ENCODE results near the gene RLF. TPM values are rescaled to one million over a fixed set of nuclear protein-coding genes. Genes with fewer than 3 reads are reported as not detected.

Gene RLF
- total RNA-seq, 1 donor from 2014 or later, result 47.4 TPM

DNA sequence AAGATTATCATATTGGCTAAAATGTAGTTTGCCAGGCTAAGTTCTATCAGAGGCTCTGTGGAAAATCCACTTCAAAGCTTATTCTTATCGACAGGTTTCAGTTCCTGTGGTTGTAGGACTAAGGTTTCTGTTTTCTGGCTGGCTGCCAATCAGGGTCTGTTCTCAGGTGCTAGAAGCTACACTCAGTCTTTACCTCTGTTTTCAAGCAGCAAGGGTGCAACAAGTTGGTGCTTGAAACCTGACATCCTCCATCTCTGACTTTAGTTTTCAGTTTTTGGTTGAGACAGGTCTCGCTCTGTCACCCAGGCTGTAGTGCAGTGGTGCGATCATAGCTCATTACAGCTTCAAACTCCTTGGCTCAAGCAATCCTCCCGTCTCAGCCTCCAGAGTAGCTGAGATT lies 71.3 kb downstream of the RLF start:
- peak; percentile 11 for DNase-seq

DNA sequence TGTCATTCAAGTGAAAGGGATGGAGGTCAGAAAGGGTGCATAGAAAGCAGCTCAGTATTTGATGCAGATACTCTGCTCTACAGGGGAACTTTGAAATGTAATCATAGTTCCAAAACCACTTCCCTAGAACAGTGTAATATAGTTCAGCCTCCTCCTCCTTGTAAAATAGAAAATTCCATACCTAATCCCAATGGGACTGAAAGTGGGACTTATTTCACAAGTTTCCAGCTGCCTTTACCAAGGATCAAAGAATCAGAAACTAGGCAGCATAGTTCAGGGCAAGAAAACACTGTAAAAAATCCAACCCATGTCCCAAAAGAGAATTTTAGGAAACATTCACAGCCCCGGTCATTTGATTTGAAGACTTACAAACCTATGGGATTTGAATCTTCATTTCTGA lies 78.4 kb downstream of the RLF start:
- DNase-seq, result no peak

DNA sequence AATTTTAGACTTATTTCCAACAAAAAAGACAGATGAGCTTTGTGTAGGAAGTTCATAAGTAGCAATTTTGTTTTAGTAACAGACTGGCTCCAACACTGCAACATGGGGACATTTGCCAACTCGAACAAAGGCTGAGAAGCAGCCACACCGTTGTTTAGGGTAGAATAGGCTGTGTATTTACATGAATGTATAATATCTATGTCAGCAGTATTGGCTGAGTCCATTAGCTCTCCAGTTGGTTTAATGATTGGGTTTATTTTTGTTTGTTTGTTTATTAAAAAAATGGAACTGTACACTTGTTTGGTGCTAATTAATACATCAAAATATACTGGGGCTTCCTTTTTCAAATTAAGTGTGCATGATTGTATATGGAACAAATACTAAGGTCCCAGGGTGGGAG lies 79.2 kb downstream of the RLF start:
- no peak for DNase-seq

DNA sequence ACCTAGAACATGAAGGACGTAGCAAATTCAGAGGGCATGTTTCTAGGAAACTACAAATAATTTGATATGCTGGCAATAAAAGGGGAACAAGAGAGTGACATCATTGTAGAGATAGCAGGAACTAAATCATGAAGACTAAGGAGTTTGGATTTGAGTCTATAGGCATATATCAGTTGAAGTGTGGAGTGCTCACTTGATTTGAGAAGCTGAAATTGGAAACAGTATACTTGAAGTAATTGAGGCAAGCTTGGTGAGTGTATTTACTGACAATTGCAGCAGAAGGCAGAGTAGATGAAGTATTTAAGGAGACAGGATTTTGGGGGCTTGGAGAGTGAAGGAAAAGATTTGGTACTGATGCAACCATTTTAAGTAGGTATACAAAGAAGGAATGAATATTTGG lies 80.2 kb downstream of the RLF start:
- DNase-seq, result no peak

- no peak for DNase-seq
Observed at GRCh38 chr1:40243351-40243750, 82.2 kb downstream of the RLF start.

DNA sequence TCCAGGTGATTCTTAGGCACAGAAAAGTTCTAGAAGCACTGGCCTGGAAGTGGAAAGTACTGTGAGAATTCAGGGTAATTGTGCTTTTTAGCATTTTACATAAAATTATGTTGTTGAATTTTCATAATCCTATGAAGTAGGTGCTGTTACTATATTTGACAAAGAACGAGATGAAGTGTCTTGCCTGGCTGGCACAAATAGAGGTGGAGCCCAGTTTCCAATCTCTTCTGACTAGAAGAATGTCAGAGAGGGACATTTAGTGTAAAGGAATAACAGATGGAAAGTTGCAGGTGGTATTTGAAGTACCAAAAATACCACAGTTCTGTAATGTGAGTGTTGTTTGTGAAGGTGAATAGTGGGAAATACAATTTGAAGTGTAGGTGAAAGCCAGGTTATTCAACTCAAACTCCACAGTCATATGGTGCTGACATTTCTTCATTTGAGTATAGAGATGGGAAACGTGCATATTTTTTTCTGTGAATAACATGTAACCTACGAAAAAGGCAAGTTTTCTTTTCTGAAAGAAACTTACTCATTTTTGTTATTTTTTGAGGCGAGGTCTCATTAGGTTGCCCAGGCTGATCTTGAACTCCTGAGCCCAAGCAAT lies 83.1 kb downstream of the RLF start:
- DNase-seq, result no peak

DNA sequence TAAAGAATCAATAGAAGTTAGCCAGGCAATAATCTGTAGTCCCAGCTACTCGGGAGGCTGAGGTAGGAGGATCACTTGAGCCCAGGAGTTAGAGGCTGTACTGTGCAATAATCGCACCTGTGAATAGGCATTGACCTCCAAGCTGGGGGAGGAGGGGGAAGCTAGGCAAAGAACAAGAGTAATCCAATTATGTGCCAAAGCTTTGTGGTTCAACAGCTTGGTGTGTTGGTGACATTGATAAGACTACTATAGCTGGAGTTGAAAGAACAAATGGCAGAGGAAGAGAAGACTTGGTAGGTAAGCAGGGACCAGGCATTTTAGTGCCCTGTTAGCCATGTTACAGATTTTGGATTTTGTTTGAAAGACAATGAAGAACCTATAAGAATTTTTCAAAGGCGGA lies 84.5 kb downstream of the RLF start:
- no peak for DNase-seq

GRCh38 chr1:40247655-40248054 lies 86.5 kb downstream of the RLF start, which contains the start of gene TMCO2:
TMCO2 (plus strand) TSS chr1:40247937; CDS start chr1:40247994, 57 bp downstream.
- DNase-seq, result no peak

- DNase-seq, result no peak
Observed at GRCh38 chr1:40248412-40248811, 87.2 kb downstream of the RLF start.

DNA sequence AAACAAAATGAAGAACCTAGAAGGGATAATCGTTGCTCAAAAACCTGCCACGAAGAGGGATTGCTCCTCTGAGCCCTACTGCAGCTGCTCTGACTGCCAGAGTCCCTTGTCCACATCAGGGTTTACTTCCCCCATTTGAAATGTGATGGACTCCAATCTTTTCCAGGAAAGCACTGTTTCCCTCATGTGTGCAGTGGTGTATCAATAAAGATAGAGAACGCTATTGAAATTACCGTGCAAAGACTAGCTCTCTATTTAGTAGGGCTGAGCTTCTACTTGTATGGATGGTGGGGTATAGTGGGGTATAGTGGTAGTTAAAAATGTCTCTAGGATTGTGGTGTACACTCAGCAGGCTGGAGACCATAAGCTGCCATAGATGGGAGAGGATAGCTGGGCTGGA lies 90.3 kb downstream of the RLF start:
- DNase-seq, result no peak

GRCh38 chr1:40252601-40253000 lies 91.4 kb downstream of the RLF start:
- no peak for DNase-seq

DNA sequence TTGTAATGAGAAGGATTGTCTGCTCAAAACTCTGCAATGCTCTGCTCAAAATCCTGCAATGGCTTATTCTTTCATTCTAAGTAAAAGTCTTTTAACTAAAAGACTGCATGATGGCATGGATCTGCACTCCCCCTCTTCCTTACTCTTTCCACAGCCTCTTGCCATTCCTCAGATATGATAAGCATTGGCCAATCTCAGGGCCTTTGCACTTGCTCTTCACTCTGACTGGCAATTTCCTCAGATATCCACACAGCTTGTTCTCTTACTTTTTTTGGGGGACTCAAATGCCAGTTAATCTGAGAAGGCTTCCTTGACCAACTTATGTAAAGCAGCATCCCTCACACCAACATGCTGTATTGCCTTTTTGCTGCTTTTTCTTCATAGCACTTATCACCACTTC lies 94.0 kb downstream of the RLF start:
- no peak for DNase-seq

GRCh38 chr1:40256401-40257084 lies 95.4 kb downstream of the RLF start:
- peak; percentile 11 for DNase-seq

GRCh38 chr1:40257313-40257687 lies 96.1 kb downstream of the RLF start:
- no peak for DNase-seq

- DNase-seq, result peak; percentile 99
Observed at GRCh38 chr1:40257688-40258444, 96.7 kb downstream of the RLF start, which contains the start of gene ZMPSTE24. ZMPSTE24 (plus strand) TSS chr1:40258236; CDS start chr1:40258272, 36 bp downstream.

DNA sequence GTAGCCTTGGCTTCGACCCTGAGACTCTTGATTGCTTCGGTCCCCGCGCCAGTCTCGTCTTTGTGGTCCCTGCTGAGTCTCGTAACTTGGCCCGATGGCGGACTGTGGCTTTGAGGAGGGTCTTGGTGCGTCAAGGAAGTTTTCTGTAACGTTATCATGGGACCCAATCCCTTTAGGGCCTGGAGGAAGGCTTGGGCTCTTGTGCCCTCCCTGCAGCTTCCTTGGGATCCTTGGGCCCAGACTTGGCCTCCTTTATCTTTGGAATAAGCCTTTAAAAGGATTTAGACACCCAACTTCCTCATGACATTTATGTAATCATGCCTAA lies 97.2 kb downstream of the RLF start:
- DNase-seq, result no peak

- DNase-seq, result no peak
Observed at GRCh38 chr1:40264354-40264781, 103.2 kb downstream of the RLF start.

DNA sequence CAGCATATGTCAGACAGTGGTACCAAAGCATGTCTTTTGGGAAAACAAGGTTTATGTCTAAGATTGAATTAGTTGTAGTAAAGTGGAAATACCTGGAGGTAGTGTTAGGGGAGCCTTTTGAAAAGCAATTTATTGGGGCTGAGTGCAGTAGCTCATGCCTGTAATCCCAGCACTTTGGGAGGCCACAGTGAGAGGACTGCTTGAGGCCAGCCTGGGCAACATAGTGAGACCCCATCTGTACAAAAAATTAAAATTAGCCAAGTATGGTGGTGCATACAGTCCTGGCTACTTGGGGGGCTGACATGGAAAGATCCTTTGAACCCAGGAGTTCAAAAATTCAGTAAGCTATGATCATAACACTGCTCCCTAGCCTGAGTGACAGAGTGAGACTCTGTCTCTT lies 104.1 kb downstream of the RLF start:
- DNase-seq, result no peak

- DNase-seq, result no peak
Observed at GRCh38 chr1:40265919-40266318, 104.7 kb downstream of the RLF start.

DNA sequence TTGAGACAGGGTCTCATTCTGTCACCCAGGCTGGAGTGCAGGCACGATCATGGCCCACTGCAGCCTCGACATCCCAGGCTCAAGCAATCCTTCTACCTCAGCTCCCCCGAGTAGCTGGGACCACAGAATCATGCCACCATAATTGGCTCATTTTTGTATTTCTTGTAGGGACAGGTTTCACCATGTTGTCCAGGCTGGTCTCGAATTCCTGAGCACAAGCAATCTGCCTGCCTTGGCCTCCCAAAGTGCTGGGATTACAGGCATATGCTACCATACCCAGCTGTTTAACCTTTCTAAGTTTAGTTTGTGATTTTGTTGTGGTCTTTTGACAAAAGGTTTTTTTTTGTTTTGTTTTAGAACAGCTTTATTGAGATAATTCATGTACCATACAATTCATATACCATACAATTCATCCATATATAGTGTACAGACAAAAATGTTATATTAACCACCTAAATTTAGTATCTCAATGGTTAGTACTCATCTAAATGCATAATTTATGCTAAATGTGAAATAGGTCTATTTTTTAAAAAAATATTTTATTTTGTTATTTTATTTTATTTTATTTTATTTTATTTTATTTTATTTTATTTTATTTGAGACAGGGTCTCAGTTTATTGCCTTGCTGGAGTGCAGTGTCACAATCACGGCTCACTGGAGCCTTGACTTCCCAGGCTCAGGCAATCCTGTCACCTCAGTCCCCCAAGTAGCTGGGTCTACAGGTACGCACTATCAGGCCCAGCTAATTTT lies 105.8 kb downstream of the RLF start:
- DNase-seq, result no peak

DNA sequence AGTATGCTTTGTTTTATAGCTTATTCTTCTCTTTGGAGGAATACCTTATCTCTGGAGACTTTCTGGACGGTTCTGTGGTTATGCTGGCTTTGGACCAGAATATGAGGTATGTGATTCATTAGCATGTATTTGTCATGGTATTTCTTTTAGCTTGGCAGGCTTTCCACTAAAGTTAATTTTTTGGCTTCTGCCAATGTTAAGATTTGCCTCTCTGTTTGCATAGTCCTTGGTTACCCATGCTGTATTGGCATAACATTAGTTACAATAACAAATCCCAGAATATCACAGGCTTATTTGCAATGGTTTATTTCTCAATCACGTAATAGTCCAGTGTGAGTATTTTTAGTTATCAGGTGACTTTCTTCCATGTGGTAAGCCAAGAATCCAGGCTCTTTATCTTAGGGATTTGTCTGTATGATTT lies 106.6 kb downstream of the RLF start:
- DNase-seq, result peak; percentile 27

DNA sequence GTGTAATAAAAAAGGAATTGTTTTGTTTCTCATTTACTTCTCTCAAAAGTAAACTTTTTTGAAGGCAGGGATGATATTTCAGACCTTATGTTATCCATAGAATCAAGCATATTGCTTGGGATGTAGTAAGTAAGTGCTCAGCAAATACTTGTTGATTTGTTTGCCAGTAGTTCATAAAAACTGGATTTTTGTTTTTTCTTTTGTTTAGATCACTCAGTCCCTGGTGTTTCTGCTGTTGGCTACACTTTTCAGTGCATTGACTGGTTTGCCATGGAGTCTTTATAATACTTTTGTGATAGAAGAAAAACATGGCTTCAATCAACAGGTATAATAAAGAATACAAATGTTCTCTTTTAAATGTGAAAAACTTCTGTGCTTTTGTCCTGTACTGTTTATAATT lies 107.0 kb downstream of the RLF start:
- no peak for DNase-seq
